ENCODE measurements around the gene CBLN1.

CBLN1 gene

DNA sequence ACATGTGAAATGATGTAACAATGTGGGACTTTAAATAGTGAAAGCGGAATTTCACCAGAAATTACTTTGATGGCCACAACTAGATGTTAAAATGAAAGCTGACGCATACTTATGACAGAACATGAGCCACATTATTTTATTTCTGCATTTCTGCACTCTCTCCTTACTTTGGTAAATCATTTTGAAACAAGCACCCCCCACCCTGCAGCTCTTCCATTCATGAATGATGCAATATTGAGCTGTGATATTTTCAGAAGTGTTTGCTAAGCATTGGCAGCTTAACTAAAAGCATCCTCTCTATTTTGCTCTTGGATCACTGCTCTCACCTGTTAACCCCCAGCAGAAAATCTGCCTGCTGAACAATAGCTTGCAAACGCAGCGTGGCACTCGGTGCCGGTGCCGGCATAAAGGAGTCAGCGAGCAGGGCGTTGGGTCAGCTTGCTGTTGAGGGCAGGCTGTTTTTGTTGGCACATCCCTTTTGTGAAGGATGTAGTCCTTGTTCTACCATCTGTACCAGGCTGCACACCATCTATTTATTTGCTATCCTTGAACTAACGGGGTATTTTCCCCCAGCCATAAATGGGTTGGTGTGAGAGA lies 30.8 kb upstream of the CBLN1 start:
- TF ChIP-seq, protein P1, sequence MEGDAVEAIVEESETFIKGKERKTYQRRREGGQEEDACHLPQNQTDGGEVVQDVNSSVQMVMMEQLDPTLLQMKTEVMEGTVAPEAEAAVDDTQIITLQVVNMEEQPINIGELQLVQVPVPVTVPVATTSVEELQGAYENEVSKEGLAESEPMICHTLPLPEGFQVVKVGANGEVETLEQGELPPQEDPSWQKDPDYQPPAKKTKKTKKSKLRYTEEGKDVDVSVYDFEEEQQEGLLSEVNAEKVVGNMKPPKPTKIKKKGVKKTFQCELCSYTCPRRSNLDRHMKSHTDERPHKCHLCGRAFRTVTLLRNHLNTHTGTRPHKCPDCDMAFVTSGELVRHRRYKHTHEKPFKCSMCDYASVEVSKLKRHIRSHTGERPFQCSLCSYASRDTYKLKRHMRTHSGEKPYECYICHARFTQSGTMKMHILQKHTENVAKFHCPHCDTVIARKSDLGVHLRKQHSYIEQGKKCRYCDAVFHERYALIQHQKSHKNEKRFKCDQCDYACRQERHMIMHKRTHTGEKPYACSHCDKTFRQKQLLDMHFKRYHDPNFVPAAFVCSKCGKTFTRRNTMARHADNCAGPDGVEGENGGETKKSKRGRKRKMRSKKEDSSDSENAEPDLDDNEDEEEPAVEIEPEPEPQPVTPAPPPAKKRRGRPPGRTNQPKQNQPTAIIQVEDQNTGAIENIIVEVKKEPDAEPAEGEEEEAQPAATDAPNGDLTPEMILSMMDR (conservative IDR thresholded peaks at IDR 0.05; ENCODE audit: low read length), result no peak
- DNase-seq (ENCODE audit: low read depth), result no peak
- H3K4me3 ChIP-seq (ENCODE audit: low read length), result no peak overlapping the region

DNA sequence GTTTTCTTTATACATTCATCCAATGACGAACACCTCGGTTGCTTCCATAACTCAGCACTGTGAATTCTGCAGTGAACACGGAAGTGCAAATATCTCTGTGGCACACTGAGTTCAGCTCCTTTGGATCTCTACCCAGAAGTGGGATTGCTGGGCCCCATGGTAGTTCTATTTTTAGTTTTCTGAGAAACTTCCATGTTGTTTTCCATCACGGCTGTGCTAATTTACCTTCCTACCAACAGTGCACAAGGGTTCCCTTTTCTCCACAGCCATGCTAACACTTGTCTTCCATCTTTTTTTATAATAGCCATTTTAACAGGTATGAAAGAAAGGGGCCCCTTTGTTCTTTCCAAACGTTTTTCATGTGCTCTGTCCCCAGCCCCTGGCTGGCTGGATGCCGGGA lies 30.2 kb upstream of the CBLN1 start:
- H3K4me3 ChIP-seq (ENCODE audit: low read length), result no peak overlapping the region
- TF ChIP-seq, protein P1 (conservative IDR thresholded peaks at IDR 0.05; ENCODE audit: low read length), result no peak
- DNase-seq (ENCODE audit: low read depth), result no peak

DNA sequence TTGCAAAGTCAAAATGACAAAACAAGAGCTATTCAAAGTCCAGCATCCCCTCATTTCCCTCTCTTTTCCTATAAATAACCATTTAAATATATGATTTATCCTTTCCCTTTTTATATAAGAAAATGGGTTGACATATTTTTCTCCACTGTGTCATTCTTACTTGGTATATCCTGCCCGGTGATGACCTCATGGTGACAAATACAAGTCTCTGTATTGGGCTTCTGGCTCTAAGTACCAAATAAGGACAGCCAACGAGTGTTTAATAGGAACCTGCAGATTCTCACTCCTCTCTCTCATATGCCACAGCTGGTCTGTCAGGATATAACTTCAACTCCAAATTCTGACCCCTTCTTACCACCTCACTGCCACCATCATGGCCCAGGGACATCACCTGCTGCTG lies 25.5 kb upstream of the CBLN1 start:
- TF ChIP-seq, protein P1 (conservative IDR thresholded peaks at IDR 0.05; ENCODE audit: low read length), result no peak
- no peak for DNase-seq (ENCODE audit: low read depth)
- H3K4me3 ChIP-seq (ENCODE audit: low read length), result no peak overlapping the region

DNA sequence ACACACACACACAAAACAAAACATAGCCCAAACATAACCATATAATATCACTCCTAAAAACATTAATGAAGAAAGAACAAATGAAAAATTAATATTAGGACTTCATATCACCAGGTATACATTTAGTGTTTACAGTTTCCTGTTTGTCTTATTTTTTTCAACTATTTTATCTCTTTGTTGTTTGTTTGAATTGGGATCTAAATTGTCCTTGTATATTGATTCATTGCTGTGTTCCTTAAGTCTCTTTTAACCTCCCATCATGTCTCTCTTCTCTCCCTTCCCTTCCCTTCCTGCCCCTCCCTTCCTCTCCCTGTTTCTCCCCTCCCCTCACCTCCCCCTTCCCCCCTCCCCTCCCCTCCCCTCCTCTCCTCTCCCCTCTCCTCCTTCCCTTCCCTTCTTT lies 23.8 kb upstream of the CBLN1 start:
- TF ChIP-seq, protein P1 (conservative IDR thresholded peaks at IDR 0.05; ENCODE audit: low read length), result no peak
- H3K4me3 ChIP-seq (ENCODE audit: low read length), result no peak overlapping the region
- DNase-seq (ENCODE audit: low read depth), result no peak

DNA sequence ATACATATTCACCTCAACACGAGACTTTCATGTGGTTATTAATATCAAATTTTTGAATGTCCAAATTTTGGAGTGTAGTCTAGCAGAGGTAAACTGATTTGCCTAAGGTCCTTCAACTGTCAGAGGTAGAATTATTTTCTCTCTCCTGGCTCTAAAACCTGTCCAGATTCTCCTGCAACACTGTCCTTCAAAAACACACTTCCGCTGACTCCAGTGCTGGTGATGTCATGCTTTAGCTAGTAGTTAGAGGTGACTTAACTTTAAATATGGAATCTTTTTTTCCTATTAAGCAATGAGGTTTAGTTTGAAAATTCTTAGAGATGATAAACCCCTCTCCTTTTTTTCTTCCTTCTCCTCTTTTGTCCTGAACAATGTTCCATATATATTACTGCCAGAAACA lies 10.8 kb upstream of the CBLN1 start:
- no peak overlapping the region for H3K4me3 ChIP-seq (ENCODE audit: low read length)
- TF ChIP-seq, protein P1 (conservative IDR thresholded peaks at IDR 0.05; ENCODE audit: low read length), result no peak
- no peak for DNase-seq (ENCODE audit: low read depth)

DNA sequence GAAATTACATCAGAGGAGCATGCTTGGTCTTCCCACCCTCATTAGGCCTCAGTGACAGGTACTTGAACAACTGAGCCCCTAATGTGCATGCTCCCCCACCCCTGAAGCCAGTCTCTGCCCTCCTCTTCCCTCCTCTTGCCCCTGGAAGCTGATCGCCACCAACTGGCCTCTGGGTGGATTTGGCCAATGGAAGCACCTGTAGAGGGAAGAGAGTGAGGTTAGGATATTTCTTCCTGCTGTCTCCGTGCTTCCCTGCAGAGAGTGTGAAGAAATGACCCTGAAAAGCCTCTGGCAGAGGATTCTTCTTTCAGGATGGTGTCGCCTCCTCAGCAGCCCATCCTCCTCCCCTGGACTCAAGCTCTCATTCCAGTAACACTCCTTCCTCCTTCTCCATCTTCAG lies 5.9 kb upstream of the CBLN1 start:
- TF ChIP-seq, protein P1 (conservative IDR thresholded peaks at IDR 0.05; ENCODE audit: low read length), result no peak
- no peak overlapping the region for H3K4me3 ChIP-seq (ENCODE audit: low read length)
- no peak for DNase-seq (ENCODE audit: low read depth)

DNA sequence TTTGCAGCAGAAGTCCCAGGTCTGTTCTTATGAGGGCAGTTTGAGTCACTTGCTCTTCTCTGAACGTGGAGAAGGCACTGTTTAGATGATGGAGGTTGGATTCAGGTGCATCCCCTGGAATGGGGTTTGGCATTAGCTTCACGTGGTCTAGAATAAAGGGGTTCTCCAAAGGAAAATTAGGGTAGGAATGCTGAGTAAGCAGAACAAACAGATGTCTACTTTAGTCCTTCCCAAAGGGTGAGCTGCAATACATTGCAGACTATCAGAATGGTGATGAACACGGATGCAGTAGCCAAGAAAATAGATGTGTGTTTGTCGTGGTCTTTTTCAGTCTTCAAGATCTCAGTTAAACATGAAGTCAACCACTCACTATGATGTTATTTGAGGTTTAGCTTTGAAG lies 3.3 kb upstream of the CBLN1 start:
- DNase-seq (ENCODE audit: low read depth), result no peak
- H3K4me3 ChIP-seq (ENCODE audit: low read length), result no peak overlapping the region
- TF ChIP-seq, protein P1 (conservative IDR thresholded peaks at IDR 0.05; ENCODE audit: low read length), result no peak

All from AG10803 (cell line).